Measurements from ENCODE around the gene SCGB3A2. TPM values are rescaled to one million over a fixed set of nuclear protein-coding genes. Genes with fewer than 3 reads are reported as not detected.

The SCGB3A2 gene, protein sequence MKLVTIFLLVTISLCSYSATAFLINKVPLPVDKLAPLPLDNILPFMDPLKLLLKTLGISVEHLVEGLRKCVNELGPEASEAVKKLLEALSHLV
- total RNA-seq (ENCODE audit: low replicate concordance), result not detected in 2 replicates

DNA sequence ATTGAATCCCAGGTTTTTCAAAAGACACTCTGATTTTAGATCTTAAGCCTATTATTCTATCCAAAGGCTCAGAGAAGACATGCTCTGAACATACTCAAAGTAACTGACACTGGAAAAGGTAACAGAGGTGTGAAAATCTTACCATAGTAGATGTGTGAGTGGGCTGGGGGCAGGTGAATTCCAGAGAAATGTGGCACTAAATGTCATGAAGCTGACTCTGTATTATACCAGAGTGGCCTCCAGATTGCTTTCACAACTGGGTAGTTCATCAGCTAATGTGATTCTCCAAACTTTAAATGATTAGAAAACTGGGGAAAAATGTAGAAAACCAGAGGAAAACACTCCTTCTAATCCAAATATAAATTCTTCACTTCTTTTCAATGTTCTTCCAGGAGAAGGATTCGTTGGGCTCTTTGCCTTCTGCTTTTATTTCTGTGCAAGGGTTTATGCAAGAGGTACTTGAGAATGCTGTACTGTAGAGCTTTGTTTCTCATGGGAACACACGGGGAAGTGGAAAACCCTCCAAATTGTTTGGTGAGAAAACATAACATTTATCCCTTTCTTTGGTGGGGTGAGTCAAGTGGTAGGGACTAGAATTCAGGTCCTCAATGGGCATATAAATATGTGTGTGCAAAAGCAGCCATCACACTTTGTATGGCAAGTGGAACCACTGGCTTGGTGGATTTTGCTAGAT, at the start of gene SCGB3A2:
SCGB3A2 (plus strand) TSS at position 646 of the 694 bp plus-strand sequence. CDS start 93 bp downstream, outside the sequence.
- Mint-ChIP-seq H3K4me1 (peaks cover 30% of the 10 kb centered on the region), H3K9me3 (peaks cover 3% of the 10 kb centered on the region), H3K27me3 (ENCODE audit: insufficient read depth, low read depth) (peaks cover 5% of the 10 kb centered on the region), H3K27ac (no peak within 1 kb of the TSS), H3K4me3 (no peak within 1 kb of the TSS), H3K36me3 (no peaks in the 10 kb centered on the region)
- TF ChIP-seq, protein P1, sequence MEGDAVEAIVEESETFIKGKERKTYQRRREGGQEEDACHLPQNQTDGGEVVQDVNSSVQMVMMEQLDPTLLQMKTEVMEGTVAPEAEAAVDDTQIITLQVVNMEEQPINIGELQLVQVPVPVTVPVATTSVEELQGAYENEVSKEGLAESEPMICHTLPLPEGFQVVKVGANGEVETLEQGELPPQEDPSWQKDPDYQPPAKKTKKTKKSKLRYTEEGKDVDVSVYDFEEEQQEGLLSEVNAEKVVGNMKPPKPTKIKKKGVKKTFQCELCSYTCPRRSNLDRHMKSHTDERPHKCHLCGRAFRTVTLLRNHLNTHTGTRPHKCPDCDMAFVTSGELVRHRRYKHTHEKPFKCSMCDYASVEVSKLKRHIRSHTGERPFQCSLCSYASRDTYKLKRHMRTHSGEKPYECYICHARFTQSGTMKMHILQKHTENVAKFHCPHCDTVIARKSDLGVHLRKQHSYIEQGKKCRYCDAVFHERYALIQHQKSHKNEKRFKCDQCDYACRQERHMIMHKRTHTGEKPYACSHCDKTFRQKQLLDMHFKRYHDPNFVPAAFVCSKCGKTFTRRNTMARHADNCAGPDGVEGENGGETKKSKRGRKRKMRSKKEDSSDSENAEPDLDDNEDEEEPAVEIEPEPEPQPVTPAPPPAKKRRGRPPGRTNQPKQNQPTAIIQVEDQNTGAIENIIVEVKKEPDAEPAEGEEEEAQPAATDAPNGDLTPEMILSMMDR (IDR thresholded peaks at IDR 0.05), result no peak
- TF ChIP-seq EZH2phosphoT487 (IDR thresholded peaks at IDR 0.05), result no peak
- TF ChIP-seq EZH2 (IDR thresholded peaks at IDR 0.05), result no peak
- no peak for DNase-seq (ENCODE audit: low spot score)
- Histone ChIP-seq H3K27ac (no peak within 1 kb of the TSS), H3K4me2 (no peak within 1 kb of the TSS), H3K9me3 (ENCODE audit: low read depth) (no peaks in the 10 kb centered on the region), H3K4me1 (peaks cover 15% of the 10 kb centered on the region), H3F3A (ENCODE audit: low read depth) (peaks cover 14% of the 10 kb centered on the region), H4K20me1 (ENCODE audit: low read depth) (no peaks in the 10 kb centered on the region), H3K9ac (no peak within 1 kb of the TSS), H3K79me2 (ENCODE audit: low read depth) (no peaks in the 10 kb centered on the region), H3K4me3 (no peak within 1 kb of the TSS), H3K27me3 (peaks cover 16% of the 10 kb centered on the region), H2AFZ (replicated peaks) (no peak within 1 kb of the TSS), H3K36me3 (no peaks in the 10 kb centered on the region)

DNA sequence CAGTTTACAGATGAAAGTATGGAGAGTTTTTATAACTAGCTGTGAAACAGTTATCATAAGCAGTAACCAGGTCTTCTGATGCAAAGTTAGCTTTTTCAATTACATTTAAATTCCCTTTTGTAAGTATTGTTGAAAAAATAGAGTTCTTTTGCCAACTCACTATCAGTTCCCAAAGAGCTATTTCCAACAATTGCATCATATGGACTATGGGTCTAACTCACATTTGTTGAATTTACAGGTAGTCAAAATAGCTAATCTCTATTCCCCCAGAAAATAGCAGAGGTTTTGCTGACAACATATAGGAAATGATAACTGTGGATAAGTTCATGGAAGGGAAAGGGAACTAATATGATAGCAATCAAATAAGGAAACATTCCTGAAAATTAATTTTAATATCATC, 48.5 kb upstream of the SCGB3A2 start:
- H3K4me2 ChIP-seq, result no peak overlapping the region
- no peak overlapping the region for H2AFZ ChIP-seq (replicated peaks)
- no peak overlapping the region for H3K27ac ChIP-seq
- no peaks in the 10 kb centered on the region for H3F3A ChIP-seq (ENCODE audit: low read depth)
- no peak for TF ChIP-seq EZH2phosphoT487 (IDR thresholded peaks at IDR 0.05)
- no peaks in the 10 kb centered on the region for H3K36me3 Mint-ChIP-seq
- no peak overlapping the region for H3K27ac Mint-ChIP-seq
- no peak overlapping the region for H3K4me3 ChIP-seq
- no peak overlapping the region for H3K4me3 Mint-ChIP-seq
- peaks cover 7% of the 10 kb centered on the region for H3K4me1 Mint-ChIP-seq
- no peaks in the 10 kb centered on the region for H3K79me2 ChIP-seq (ENCODE audit: low read depth)
- H3K27me3 Mint-ChIP-seq (ENCODE audit: insufficient read depth, low read depth), result peaks cover 2% of the 10 kb centered on the region
- H3K4me1 ChIP-seq, result no peaks in the 10 kb centered on the region
- no peaks in the 10 kb centered on the region for H3K9me3 ChIP-seq (ENCODE audit: low read depth)
- no peaks in the 10 kb centered on the region for H3K9me3 Mint-ChIP-seq
- H3K9ac ChIP-seq, result no peak overlapping the region
- no peaks in the 10 kb centered on the region for H4K20me1 ChIP-seq (ENCODE audit: low read depth)
- no peak for DNase-seq (ENCODE audit: low spot score)
- no peaks in the 10 kb centered on the region for H3K27me3 ChIP-seq
- no peaks in the 10 kb centered on the region for H3K36me3 ChIP-seq

DNA sequence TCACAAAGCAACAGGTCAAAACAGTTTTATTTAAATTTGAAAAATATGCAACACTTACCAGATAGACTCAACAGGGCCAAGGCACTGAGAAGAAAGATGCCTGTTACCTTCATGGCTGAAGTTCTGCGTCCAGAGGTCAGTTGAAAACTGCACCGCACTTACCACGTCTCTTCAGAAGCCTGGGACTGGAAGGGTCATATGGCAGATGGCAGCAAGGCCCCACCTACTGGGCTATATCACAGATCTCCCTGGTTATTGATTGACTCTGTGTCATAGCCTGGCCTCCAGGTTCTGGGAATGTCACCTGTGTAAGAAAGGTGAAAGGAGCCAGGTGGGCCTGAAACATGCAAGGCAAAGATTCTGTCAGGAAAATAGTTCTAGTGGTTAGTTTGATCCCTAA, 47.0 kb upstream of the SCGB3A2 start, which contains the start of gene SPINK1:
SPINK1 (minus strand) TSS at position 207 of the 400 bp plus-strand sequence; CDS start at position 113, 94 bp downstream.
- Histone ChIP-seq H3K9me3 (ENCODE audit: low read depth) (no peaks in the 10 kb centered on the region), H2AFZ (replicated peaks) (no peak within 1 kb of the TSS), H3K4me1 (no peaks in the 10 kb centered on the region), H3K79me2 (ENCODE audit: low read depth) (no peaks in the 10 kb centered on the region), H3K27me3 (no peaks in the 10 kb centered on the region), H3K36me3 (no peaks in the 10 kb centered on the region), H3K4me2 (no peak within 1 kb of the TSS), H3K9ac (no peak within 1 kb of the TSS), H3K27ac (no peak within 1 kb of the TSS), H3F3A (ENCODE audit: low read depth) (no peaks in the 10 kb centered on the region), H3K4me3 (no peak within 1 kb of the TSS), H4K20me1 (ENCODE audit: low read depth) (no peaks in the 10 kb centered on the region)
- no peak for TF ChIP-seq EZH2 (IDR thresholded peaks at IDR 0.05)
- TF ChIP-seq, protein P1 (IDR thresholded peaks at IDR 0.05), result no peak
- no peak for TF ChIP-seq EZH2phosphoT487 (IDR thresholded peaks at IDR 0.05)
- DNase-seq (ENCODE audit: low spot score), result no peak
- peaks cover 2% of the 10 kb centered on the region for H3K27me3 Mint-ChIP-seq (ENCODE audit: insufficient read depth, low read depth)
- H3K27ac Mint-ChIP-seq, result no peak within 1 kb of the TSS
- H3K4me3 Mint-ChIP-seq, result no peak within 1 kb of the TSS
- no peaks in the 10 kb centered on the region for H3K36me3 Mint-ChIP-seq
- H3K4me1 Mint-ChIP-seq, result peaks cover 7% of the 10 kb centered on the region
- no peaks in the 10 kb centered on the region for H3K9me3 Mint-ChIP-seq

DNA sequence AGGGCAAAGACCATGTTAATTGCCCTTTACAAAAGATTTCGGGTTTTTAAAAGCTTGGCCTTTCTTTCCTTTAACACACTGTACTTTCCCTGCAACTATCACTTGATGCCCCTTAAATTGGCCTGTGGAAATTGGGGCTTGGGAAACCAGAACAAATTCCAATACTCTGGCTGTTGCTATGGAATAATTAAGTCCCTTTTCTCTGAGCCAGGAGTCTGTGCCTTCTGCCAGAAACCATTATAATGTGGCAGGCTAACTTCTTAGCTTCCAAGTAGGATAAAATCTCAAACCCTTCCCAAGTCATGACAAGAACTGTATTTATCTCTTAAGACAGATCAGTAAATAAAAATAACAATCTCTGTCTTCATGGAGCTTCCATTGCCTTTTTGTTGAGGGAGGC, 46.0 kb upstream of the SCGB3A2 start:
- H2AFZ ChIP-seq (replicated peaks), result no peak overlapping the region
- no peaks in the 10 kb centered on the region for H3K36me3 ChIP-seq
- Mint-ChIP-seq H3K9me3 (no peaks in the 10 kb centered on the region), H3K4me1 (peaks cover 7% of the 10 kb centered on the region), H3K4me3 (no peak overlapping the region), H3K36me3 (no peaks in the 10 kb centered on the region), H3K27ac (no peak overlapping the region), H3K27me3 (ENCODE audit: insufficient read depth, low read depth) (no peaks in the 10 kb centered on the region)
- H3F3A ChIP-seq (ENCODE audit: low read depth), result no peaks in the 10 kb centered on the region
- no peak for DNase-seq (ENCODE audit: low spot score)
- no peaks in the 10 kb centered on the region for H3K27me3 ChIP-seq
- H3K79me2 ChIP-seq (ENCODE audit: low read depth), result no peaks in the 10 kb centered on the region
- TF ChIP-seq EZH2 (IDR thresholded peaks at IDR 0.05) (no peak), EZH2phosphoT487 (IDR thresholded peaks at IDR 0.05) (no peak)
- TF ChIP-seq, protein P1 (IDR thresholded peaks at IDR 0.05), result no peak
- H3K4me1 ChIP-seq, result no peaks in the 10 kb centered on the region
- H3K4me2 ChIP-seq, result no peak overlapping the region
- no peaks in the 10 kb centered on the region for H3K9me3 ChIP-seq (ENCODE audit: low read depth)
- no peak overlapping the region for H3K9ac ChIP-seq
- H4K20me1 ChIP-seq (ENCODE audit: low read depth), result no peaks in the 10 kb centered on the region
- H3K4me3 ChIP-seq, result no peak overlapping the region
- no peak overlapping the region for H3K27ac ChIP-seq
